Endothelial cell (in vitro differentiated cells): ENCODE data around the gene GDPD5. TPM values are rescaled to one million over a fixed set of nuclear protein-coding genes. Genes with fewer than 3 reads are reported as not detected.

Experiments used
- DNase-seq: peaks from one replicate; pipeline ENCODE4 v3.0.0; 2021; ENCODE audit warnings: low spot score
- H3K27ac Mint-ChIP-seq: one replicate; pipeline ENCODE4 v1.8.0; 2021; ENCODE audit warnings: mixed read lengths, inconsistent platforms; ENCODE audit not compliant: unreplicated experiment
- H3K27me3 Mint-ChIP-seq: one replicate; pipeline ENCODE4 v1.8.0; 2021; ENCODE audit warnings: mild to moderate bottlenecking, moderate library complexity, mixed read lengths, inconsistent platforms; ENCODE audit not compliant: unreplicated experiment
- H3K36me3 Mint-ChIP-seq: one replicate; pipeline ENCODE4 v1.8.0; 2021; ENCODE audit warnings: mild to moderate bottlenecking, low read depth, mixed read lengths, inconsistent platforms; ENCODE audit not compliant: unreplicated experiment
- H3K4me1 Mint-ChIP-seq: one replicate; pipeline ENCODE4 v1.8.0; 2021; ENCODE audit warnings: mild to moderate bottlenecking, mixed read lengths, inconsistent platforms; ENCODE audit not compliant: unreplicated experiment
- H3K4me3 Mint-ChIP-seq: one replicate; pipeline ENCODE4 v1.8.0; 2021; ENCODE audit warnings: mild to moderate bottlenecking, mixed read lengths, inconsistent platforms; ENCODE audit not compliant: unreplicated experiment
- H3K9me3 Mint-ChIP-seq: one replicate; pipeline ENCODE4 v1.8.0; 2021; ENCODE audit warnings: mixed read lengths, inconsistent platforms; ENCODE audit not compliant: unreplicated experiment
- CTCF ChIP-seq: fragments of 200-600 bp; sonication (generic); IDR thresholded peaks from one replicate; pipeline ENCODE4 v1.5.0; 2021; ENCODE audit warnings: antibody characterized with exemption; ENCODE audit not compliant: unreplicated experiment
- total RNA-seq: library from RNA; stranded (reverse); fragmentation: NEBNext Ultra II Directional; extraction: Animal tissue kit (Norgen Biotek cat#: 25700); gene quantifications from one replicate; pipeline ENCODE4 v1.2.1, GENCODE V29; 2021; ENCODE audit not compliant: unreplicated experiment

GDPD5 gene
- total RNA-seq, 1 donor from 2014 or later: 674 TPM

GRCh38 chr11:75502138-75502537 lies 23.6 kb downstream of the GDPD5 start:
- Mint-ChIP-seq H3K27ac (peak overlapping the region; percentile 90), H3K4me1 (peaks cover 74% of the 10 kb centered on the region)

GRCh38 chr11:75500742-75501141 lies 25.0 kb downstream of the GDPD5 start:
- no peak for TF ChIP-seq CTCF
- Mint-ChIP-seq H3K9me3 (no peaks in the 10 kb centered on the region), H3K27ac (no peak overlapping the region), H3K36me3 (peaks cover 36% of the 10 kb centered on the region), H3K4me3 (peak overlapping the region; percentile 43), H3K4me1 (peaks cover 78% of the 10 kb centered on the region), H3K27me3 (peaks cover 10% of the 10 kb centered on the region)
- no peak for DNase-seq

More at GRCh38 chr11:75502138-75502537, 23.6 kb downstream of the GDPD5 start:
- H3K9me3 Mint-ChIP-seq: no peaks in the 10 kb centered on the region
- peaks cover 45% of the 10 kb centered on the region for H3K36me3 Mint-ChIP-seq
- TF ChIP-seq CTCF: no peak
- peaks cover 14% of the 10 kb centered on the region for H3K27me3 Mint-ChIP-seq
- H3K4me3 Mint-ChIP-seq: peak overlapping the region; percentile 87
- DNase-seq: no peak

- TF ChIP-seq CTCF: no peak
- peaks cover 10% of the 10 kb centered on the region for H3K27me3 Mint-ChIP-seq
- H3K36me3 Mint-ChIP-seq: peaks cover 36% of the 10 kb centered on the region
- H3K27ac Mint-ChIP-seq: peak overlapping the region; percentile 63
- no peak overlapping the region for H3K4me3 Mint-ChIP-seq
- H3K4me1 Mint-ChIP-seq: peaks cover 74% of the 10 kb centered on the region
- no peaks in the 10 kb centered on the region for H3K9me3 Mint-ChIP-seq
- no peak for DNase-seq
These were observed 26.1 kb downstream of the GDPD5 start for GRCh38 chr11:75499423-75500190.

GRCh38 chr11:75498556-75499255 lies 27.0 kb downstream of the GDPD5 start:
- peaks cover 32% of the 10 kb centered on the region for H3K36me3 Mint-ChIP-seq
- H3K4me3 Mint-ChIP-seq: no peak overlapping the region
- peaks cover 71% of the 10 kb centered on the region for H3K4me1 Mint-ChIP-seq
- no peak for DNase-seq
- TF ChIP-seq CTCF: no peak
- H3K9me3 Mint-ChIP-seq: no peaks in the 10 kb centered on the region
- H3K27ac Mint-ChIP-seq: no peak overlapping the region
- H3K27me3 Mint-ChIP-seq: peaks cover 10% of the 10 kb centered on the region

GRCh38 chr11:75497788-75498409 lies 27.8 kb downstream of the GDPD5 start:
- no peak for TF ChIP-seq CTCF
- no peak for DNase-seq
- peaks cover 35% of the 10 kb centered on the region for H3K36me3 Mint-ChIP-seq
- H3K4me3 Mint-ChIP-seq: no peak overlapping the region
- peaks cover 72% of the 10 kb centered on the region for H3K4me1 Mint-ChIP-seq
- peaks cover 10% of the 10 kb centered on the region for H3K27me3 Mint-ChIP-seq
- peak overlapping the region; percentile 42 for H3K27ac Mint-ChIP-seq
- no peaks in the 10 kb centered on the region for H3K9me3 Mint-ChIP-seq
